ENCODE measurements around the gene RHBDF1. TPM values are rescaled to one million over a fixed set of nuclear protein-coding genes. Genes with fewer than 3 reads are reported as not detected.

RHBDF1 gene
- total and polyA plus RNA-seq, 2 of the 13 experiments (the other 11 are each of a cell fraction or from before 2014, with no cell fraction given) = 5.4 to 26.9 TPM

DNA sequence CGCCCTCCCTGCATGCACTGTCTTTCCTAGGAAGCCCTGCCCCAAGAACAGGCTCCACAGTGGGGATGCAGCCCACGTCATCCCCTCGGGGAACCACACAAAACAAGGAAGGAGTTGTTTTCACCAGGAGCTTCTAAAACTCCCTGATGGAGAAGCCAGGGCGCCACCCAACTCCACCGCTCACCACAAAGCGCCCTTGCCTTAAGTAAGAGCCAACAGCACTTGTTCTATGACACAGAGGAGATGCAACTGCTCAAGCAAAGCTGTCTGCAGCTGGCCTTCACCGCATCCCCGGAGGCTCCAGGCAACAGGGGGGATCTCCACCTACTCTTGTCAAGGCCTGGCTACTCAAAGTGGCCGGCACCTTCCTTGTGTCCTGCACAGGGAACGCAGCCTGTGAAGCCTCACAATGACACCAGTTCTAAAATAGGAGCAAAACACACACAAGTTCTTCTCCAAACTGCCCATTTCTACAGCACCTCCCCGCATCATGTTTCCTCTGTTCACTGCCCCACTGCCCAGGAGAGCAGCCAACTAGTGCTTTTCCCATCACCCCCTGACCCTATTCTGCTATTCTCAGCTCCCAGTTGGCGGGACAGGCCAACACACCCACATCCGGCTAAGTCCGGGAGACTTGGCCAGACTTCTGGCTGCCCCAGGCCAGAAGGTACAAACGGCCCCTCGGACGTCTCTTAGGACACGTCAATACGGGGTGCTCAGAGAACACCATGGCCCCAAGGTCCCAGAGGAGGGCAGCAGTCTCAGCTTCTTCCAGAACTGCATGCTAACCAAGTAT lies 29.8 kb upstream of the RHBDF1 start (continued):
- TF ChIP-seq NBN (conservative IDR thresholded peaks at IDR 0.05) (no peak), RFX1 (IDR thresholded peaks at IDR 0.05) (no peak), TSC22D2 (CRISPR knock-in tag; IDR thresholded peaks at IDR 0.05; ENCODE audit: borderline replicate concordance) (no peak), ZNF20 (CRISPR knock-in tag; IDR thresholded peaks at IDR 0.05) (no peak), ZNF616 (CRISPR knock-in tag; IDR thresholded peaks at IDR 0.05; ENCODE audit: low read depth) (no peak)

DNA sequence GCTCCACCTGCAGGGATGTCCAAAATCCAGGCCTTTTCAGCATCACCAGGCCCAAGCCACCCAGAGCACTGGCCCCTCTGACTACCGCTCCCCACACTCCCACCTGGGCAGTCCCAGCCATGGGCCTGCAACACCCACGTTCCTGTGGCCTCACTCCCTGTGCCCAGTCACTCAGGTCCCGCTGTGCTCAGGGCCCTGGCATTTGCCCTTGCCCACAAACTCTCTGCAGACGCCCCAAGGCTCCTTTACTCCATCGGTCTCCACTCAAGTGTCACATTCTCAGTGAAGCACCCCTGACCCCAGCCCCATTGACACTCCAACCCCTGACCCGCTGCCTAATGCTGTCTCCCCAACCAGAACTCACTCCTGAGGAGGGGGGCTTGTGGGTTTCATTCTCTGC lies 29.2 kb upstream of the RHBDF1 start:
- DNase-seq (ENCODE audit: low spot score) = no peak
- H3K4me1 ChIP-seq (ENCODE audit: insufficient read depth, low read length) = peaks cover 16% of the 10 kb centered on the region
- no peak overlapping the region for H3K4me2 ChIP-seq (ENCODE audit: low read depth, low read length)
- 95% methylated on average over 6 of the region's 6 CpGs for WGBS (ENCODE audit: low lambda C conversion rate)
- BruUV-seq (replicated peaks) = no TSS peak
- H3K4me3 ChIP-seq (replicated peaks in 1 of 3; ENCODE audit: insufficient read depth in 1 of 3, low read depth in 2 of 3, low read length in 3 of 3) = no peak overlapping the region
- H2AFZ ChIP-seq (ENCODE audit: low read length) = no peak overlapping the region
- H3K9me3 ChIP-seq (ENCODE audit: low read length) = no peaks in the 10 kb centered on the region
- FAIRE-seq = no peak
- ATAC-seq = no peak
- CTCF ChIA-PET (ENCODE audit: low intra/inter-chr PET ratio, low total read pairs) = no interaction called here
- intact Hi-C loops (cut with micrococcal nuclease; ENCODE audit: unreplicated experiment) (no loop called here), in situ Hi-C loops (cut with HindIII; ENCODE audit: extremely low pct_ligation_motif_present, low pct_unique_long_range_greater_than_20kb) (no loop called here)
- no peaks in the 10 kb centered on the region for H3K27me3 ChIP-seq (ENCODE audit: control insufficient read depth in 1 of 2, insufficient read depth in 2 of 2, low read length in 2 of 2)
- no peaks in the 10 kb centered on the region for H4K20me1 ChIP-seq (ENCODE audit: insufficient read depth, low read length)
- H3K27ac ChIP-seq (ENCODE audit: extremely low read length, insufficient read depth, low read length) = no peak overlapping the region
- H3K9ac ChIP-seq (ENCODE audit: insufficient read depth, low read depth, low read length) = no peak overlapping the region
- POLR2A ChIA-PET = no interaction called here
- TF ChIP-seq MTF1 (CRISPR knock-in tag; IDR thresholded peaks at IDR 0.05) (no peak), ZNF773 (CRISPR knock-in tag; IDR thresholded peaks at IDR 0.05; ENCODE audit: borderline replicate concordance) (no peak), ZNF430 (CRISPR knock-in tag; IDR thresholded peaks at IDR 0.05) (no peak), SMARCC2 (IDR thresholded peaks at IDR 0.05) (no peak), ZNF841 (CRISPR knock-in tag; IDR thresholded peaks at IDR 0.05; ENCODE audit: borderline replicate concordance) (no peak)
- TF ChIP-seq, protein P1, sequence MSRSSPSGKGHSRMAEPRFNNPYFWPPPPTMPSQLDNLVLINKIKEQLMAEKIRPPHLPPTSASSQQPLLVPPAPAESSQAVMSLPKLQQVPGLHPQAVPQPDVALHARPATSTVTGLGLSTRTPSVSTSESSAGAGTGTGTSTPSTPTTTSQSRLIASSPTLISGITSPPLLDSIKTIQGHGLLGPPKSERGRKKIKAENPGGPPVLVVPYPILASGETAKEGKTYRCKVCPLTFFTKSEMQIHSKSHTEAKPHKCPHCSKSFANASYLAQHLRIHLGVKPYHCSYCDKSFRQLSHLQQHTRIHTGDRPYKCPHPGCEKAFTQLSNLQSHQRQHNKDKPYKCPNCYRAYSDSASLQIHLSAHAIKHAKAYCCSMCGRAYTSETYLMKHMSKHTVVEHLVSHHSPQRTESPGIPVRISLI (CRISPR knock-in tag; IDR thresholded peaks at IDR 0.05; ENCODE audit: borderline replicate concordance) = no peak
- peaks cover 9 to 32% of the 10 kb centered on the region in 2 experiments for H3K36me3 ChIP-seq (replicated peaks in 1 of 2; ENCODE audit: control insufficient read depth in 1 of 2, insufficient read depth in 2 of 2, low read length in 2 of 2)
- H3K79me2 ChIP-seq (ENCODE audit: insufficient read depth, low read length) = no peaks in the 10 kb centered on the region

Data from HepG2 (cell line).